K562 (cell line): Measurements from ENCODE around the gene PDE6B. TPM values are rescaled to one million over a fixed set of nuclear protein-coding genes. Genes with fewer than 3 reads are reported as not detected.
A peak's percentile ranks its signal among the peaks of the same experiment; 100 is the strongest.

Experiments used
- ATAC-seq: fragments of 200-7000 bp; cut with Tn5 transposase; 3 replicates; pipeline ENCODE4 v1.9.1; 2020; ENCODE audit warnings: moderate library complexity
- BruUV-seq: library from RNA; stranded (reverse); fragments of 400-500 nt; replicated peaks from 2 replicates; lab custom pipeline; 2021; lab: Mats Ljungman, UMichigan
- CTCF ChIA-PET: fragments of 300-600 bp; formaldehyde crosslinking; extraction: SDS; loops from one replicate; lab custom pipeline; 2021; ENCODE audit warnings: low intra/inter-chr PET ratio; lab: Yijun Ruan, JAX
- POLR2A ChIA-PET: fragments of 300-600, 350-650 bp; sonication (Branson Sonifier 250); formaldehyde crosslinking; extraction: SDS; loops from one replicate; lab custom pipeline; 2021; ENCODE audit warnings: antibody characterized with exemption, inconsistent platforms; lab: Yijun Ruan, JAX
- DNase-seq, 4 experiments: peaks; one replicate each; pipeline versions ENCODE4 v3.0.0 to v3.0.0-alpha.2; 2011 to 2018; ENCODE audit warnings: low spot score in 3 of 4, mixed read lengths in 3 of 4; ENCODE audit errors: extremely low read depth in 1 of 4
- FAIRE-seq: peaks from 2 replicates; lab custom pipeline; 2011; peaks lifted over from hg19 to GRCh38; lab: Jason Lieb, UNC
- H2AFZ ChIP-seq: 2 replicates; pipeline ENCODE4 v1.6.0; 2011; ENCODE audit warnings: low read depth, low read length, control low read depth, inconsistent platforms
- H3K27ac ChIP-seq: fragments of 200-600 bp; 3 replicates; pipeline ENCODE4 v1.8.0; 2011; ENCODE audit warnings: low read depth, mild to moderate bottlenecking, control low read depth, inconsistent platforms, low read length, moderate library complexity, mixed read lengths; ENCODE audit errors: extremely low read depth
- H3K27me3 ChIP-seq, 2 experiments: fragments of 300-600 bp in 1 of 2; 2 replicates in 1 of 2; 3 replicates in 1 of 2; pipeline versions ENCODE4 v1.6.0 to v1.8.0; 2011; ENCODE audit warnings: inconsistent platforms in 2 of 2, low read length in 2 of 2, mild to moderate bottlenecking in 1 of 2, mixed read lengths in 1 of 2, moderate library complexity in 1 of 2; ENCODE audit not compliant: control insufficient read depth in 2 of 2, insufficient read depth in 2 of 2
- H3K36me3 ChIP-seq: fragments of 300-600 bp; 3 replicates; pipeline ENCODE4 v1.8.0; 2011; ENCODE audit warnings: mild to moderate bottlenecking, low read length, inconsistent platforms; ENCODE audit not compliant: control insufficient read depth, insufficient read depth
- H3K4me1 ChIP-seq, 2 experiments: fragments of 200-600 bp in 1 of 2; replicated peaks in 1 of 2; 2 replicates in 1 of 2; 3 replicates in 1 of 2; pipeline versions ENCODE4 v1.5.1 to v1.8.0; 2011; ENCODE audit warnings: inconsistent platforms in 2 of 2, low read length in 2 of 2, mild to moderate bottlenecking in 1 of 2, mixed read lengths in 1 of 2, moderate library complexity in 1 of 2; ENCODE audit not compliant: control insufficient read depth in 2 of 2, insufficient read depth in 2 of 2
- H3K4me2 ChIP-seq: 2 replicates; pipeline ENCODE4 v1.6.1; 2011; ENCODE audit warnings: low read length, control low read depth, inconsistent platforms, mixed read lengths; ENCODE audit not compliant: insufficient read depth
- H3K4me3 ChIP-seq: fragments of 200-600 bp; sonication (generic), shearing (Covaris generic); 2 replicates; pipeline ENCODE4 v1.5.1; 2016; ENCODE audit warnings: control low read depth, inconsistent platforms
- H3K79me2 ChIP-seq: fragments of 200-600 bp; 3 replicates; pipeline ENCODE4 v1.8.0; 2011; ENCODE audit warnings: low read length, inconsistent platforms; ENCODE audit not compliant: control insufficient read depth, insufficient read depth
- H3K9ac ChIP-seq, 2 experiments: 2 replicates each; pipeline versions ENCODE4 v1.6.0 to v1.6.1; 2011; ENCODE audit warnings: low read depth in 2 of 2, low read length in 2 of 2, control low read depth in 1 of 2, inconsistent platforms in 1 of 2, mild to moderate bottlenecking in 1 of 2, mixed read lengths in 1 of 2; ENCODE audit not compliant: insufficient read depth in 1 of 2
- H3K9me1 ChIP-seq: one replicate; pipeline ENCODE4 v1.6.0; 2011; ENCODE audit warnings: inconsistent platforms, mild to moderate bottlenecking, low read length, moderate library complexity; ENCODE audit not compliant: control insufficient read depth, insufficient read depth
- H3K9me3 ChIP-seq: replicated peaks from 2 replicates; pipeline ENCODE4 v1.5.1; 2011; ENCODE audit warnings: low read depth, low read length, inconsistent platforms; ENCODE audit not compliant: control insufficient read depth, insufficient read depth
- H4K20me1 ChIP-seq: replicated peaks from 2 replicates; pipeline ENCODE4 v1.6.1; 2011; ENCODE audit warnings: low read length, inconsistent platforms, mixed read lengths; ENCODE audit not compliant: control insufficient read depth, insufficient read depth
- FOSL1 ChIP-seq: fragments of 200-800 bp; sonication (Bioruptor generic); conservative IDR thresholded peaks from 2 replicates; pipeline ENCODE4 v1.6.1; 2016; ENCODE audit warnings: missing genetic modification characterization, missing compliant biosample characterization
- HDAC3 ChIP-seq: fragments of 450-650 bp; IDR thresholded peaks from 2 replicates; pipeline ENCODE4 v1.6.1; 2018; ENCODE audit warnings: borderline replicate concordance, mild to moderate bottlenecking, moderate library complexity; ENCODE audit not compliant: partially characterized antibody
- HMGN3 ChIP-seq: IDR thresholded peaks from 2 replicates; pipeline ENCODE4 v1.6.1; 2011; ENCODE audit warnings: borderline replicate concordance, low read depth, mild to moderate bottlenecking, mixed read lengths, low read length; ENCODE audit not compliant: insufficient read length; ENCODE audit errors: extremely low read depth
- POLR2A ChIP-seq: fragments of 450-650 bp; conservative IDR thresholded peaks from 2 replicates; pipeline ENCODE4 v1.6.1; 2016
- POLR2G ChIP-seq: fragments of 200-400 bp; formaldehyde crosslinking; IDR thresholded peaks from 2 replicates; pipeline ENCODE4 v1.6.1; 2017; ENCODE audit warnings: low read depth, mild to moderate bottlenecking, antibody characterized with exemption, low read length, moderate library complexity
- THRAP3 ChIP-seq: fragments of 450-650 bp; IDR thresholded peaks from 2 replicates; pipeline ENCODE4 v1.6.1; 2016; ENCODE audit warnings: mild to moderate bottlenecking, inconsistent platforms, borderline replicate concordance
- ZNF449 ChIP-seq: fragments of 250-450 bp; sonication (Bioruptor Pico); IDR thresholded peaks from 2 replicates; pipeline ENCODE4 v1.8.0; 2022; ENCODE audit warnings: moderate library complexity, mild to moderate bottlenecking, inconsistent platforms
- ZNF764 ChIP-seq: fragments of 250-450 bp; sonication (Bioruptor Pico); IDR thresholded peaks from 2 replicates; pipeline ENCODE4 v1.4.0; 2020; ENCODE audit warnings: low read depth, mild to moderate bottlenecking, moderate library complexity
- WGBS: fragments of 100-300 bp; shearing (Covaris generic); methylation state at CpG from one replicate; pipeline ENCODE4 v1.1.6; 2016; ENCODE audit warnings: low coverage, mixed read lengths; ENCODE audit not compliant: insufficient coverage; ENCODE audit errors: missing lambda C conversion rate; 5-methylcytosine and 5-hydroxymethylcytosine counted together
- in situ Hi-C: fragments of 300-500 bp; cut with MboI; formaldehyde crosslinking; loops from 4 replicates; pipeline ENCODE4 v1.15.0; 2018; ENCODE audit warnings: inconsistent platforms, mixed read lengths
- intact Hi-C: fragments of 100-400 bp; cut with micrococcal nuclease; formaldehyde crosslinking; loops from 2 replicates; pipeline ENCODE4 v1.14.2; 2022
- polyA plus RNA-seq, 8 experiments: library from polyadenylated mRNA; depleted of rRNA in 4 of 8; stranded (reverse) in 5 of 8; unstranded in 3 of 8; fragments of >200 nt; fragmentation: Nextera tagmentation in 2 of 8; fragmentation: Illumina TruSeq in 1 of 8; extraction: Ambion mirVana in 2 of 8; extraction: Trizol in 1 of 8; gene quantifications; 2 replicates each; pipeline versions ENCODE4 v1.2.1 to v1.2.3, GENCODE V29; 2011 to 2014; ENCODE audit warnings: inconsistent platforms in 1 of 8, missing spikeins in 1 of 8
- total RNA-seq, 7 experiments: library from RNA; depleted of rRNA in 6 of 7; stranded (reverse); fragments of >200 nt in 6 of 7; fragmentation: Illumina TruSeq in 2 of 7; extraction: Trizol in 2 of 7; gene quantifications; 2 replicates each; pipeline versions ENCODE4 v1.2.1 to v1.2.3, GENCODE V29; 2011 to 2021; ENCODE audit warnings: low replicate concordance in 1 of 7

Gene PDE6B
- total and polyA plus RNA-seq, 9 of the 15 experiments (the other 6 are each of a cell fraction or from before 2014, with no cell fraction given): 0.04 TPM; not detected in 8

- in situ Hi-C loops (no loop called here), intact Hi-C loops (no loop called here)
- no peak for DNase-seq
- Histone ChIP-seq H3K9me1 (no peaks in the 10 kb centered on the region), H3K36me3 (peaks cover under 1% of the 10 kb centered on the region; the same call in 1 of the 3 replicates), H3K9ac (peak overlapping the region in 1 of 2 experiments; percentile 37; a peak in 2 of 4 replicates), H3K27ac (no peak overlapping the region), H4K20me1 (0 out of 2 replicates have a peak, but pooled peaks cover under 1% of the 10 kb centered on the region), H2AFZ (no peak overlapping the region)
- POLR2A ChIA-PET: no interaction called here
- TF ChIP-seq HDAC3: no peak
- TF ChIP-seq POLR2A: 0 out of 2 replicates have a peak, but pooled peaks have one; percentile 10
- TF ChIP-seq HMGN3: peak; percentile 9
- TF ChIP-seq THRAP3: no peak
- TF ChIP-seq, all 486 proteins: peak for 2
- no peak for ATAC-seq
- no peak for FAIRE-seq
- H3K4me1 ChIP-seq: peaks cover 11 to 92% of the 10 kb centered on the region in 2 experiments; a peak in 4 of 5 replicates
- no peaks in the 10 kb centered on the region for H3K9me3 ChIP-seq
- CTCF ChIA-PET: no interaction called here
- WGBS: 63% methylated on average over 9 of the region's 14 CpGs
- H3K79me2 ChIP-seq: peaks cover 14% of the 10 kb centered on the region
- H3K4me3 ChIP-seq: no peak overlapping the region
- H3K27me3 ChIP-seq: no peaks in the 10 kb centered on the region
- BruUV-seq: no TSS peak
- H3K4me2 ChIP-seq: no peak overlapping the region
Measured at GRCh38 chr4:678331-679103, 53.1 kb downstream of the PDE6B start.

- Histone ChIP-seq H3K4me2 (no peak overlapping the region), H3K9me3 (no peaks in the 10 kb centered on the region), H3K27me3 (no peaks in the 10 kb centered on the region), H3K27ac (no peak overlapping the region), H3K4me1 (peaks cover 15 to 96% of the 10 kb centered on the region in 2 experiments; a peak in 4 of 5 replicates), H3K9ac (peak overlapping the region in 1 of 2 experiments; percentile 37; a peak in 1 of 4 replicates), H4K20me1 (0 out of 2 replicates have a peak, but pooled peaks cover 4% of the 10 kb centered on the region), H3K36me3 (no peaks in the 10 kb centered on the region), H3K79me2 (peaks cover 11% of the 10 kb centered on the region), H3K9me1 (no peaks in the 10 kb centered on the region), H3K4me3 (no peak overlapping the region), H2AFZ (no peak overlapping the region)
- in situ Hi-C loops (no loop called here), intact Hi-C loops (no loop called here)
- no peak for ATAC-seq
- BruUV-seq: no TSS peak
- whole genome bisulfite sequencing: 86% methylated on average over 13 of the region's 13 CpGs
- FAIRE-seq: no peak
- peak; percentile 64; the same call in 1 of the 2 replicates for TF ChIP-seq POLR2G
- TF ChIP-seq FOSL1 (tag): no peak
- TF ChIP-seq ZNF764: no peak
- no peak for TF ChIP-seq ZNF449
- ChIA-PET CTCF (no interaction called here), POLR2A (interaction anchor here (0.6 kb wide), 1 partner anchor 191 kb away, joined by 3 read pairs; no protein-coding TSS in a partner anchor)
- no peak for DNase-seq
Measured at GRCh38 chr4:679104-679481, 53.7 kb downstream of the PDE6B start.
